ENCODE measurements around the gene IFNL3.

GRCh38 chr19:39257227-39257626 lies 12.4 kb upstream of the IFNL3 start:
- TF ChIP-seq EZH2 (IDR thresholded peaks at IDR 0.05) (no peak), POLR2AphosphoS5 (IDR thresholded peaks at IDR 0.05; ENCODE audit: borderline replicate concordance, low read depth, low read length) (no peak)
